Skeletal muscle cell (primary cell): ENCODE measurements around the gene IKZF3.
"Not testable (repeated sequence)": the region's sequence is repeated elsewhere in the genome, so short reads cannot be mapped to it uniquely, and the experiment has no call there.

Source experiments
- DNase-seq: peaks from one replicate; pipeline ENCODE4 v3.0.0-alpha.2; 2010; ENCODE audit warnings: low read depth
- H3K4me3 ChIP-seq: 2 replicates; pipeline ENCODE4 v1.5.1; 2011; ENCODE audit warnings: low read depth, mild to moderate bottlenecking, control low read depth, low read length, moderate library complexity

Gene IKZF3

GRCh38 chr17:39863918-39864746 lies at the start of gene IKZF3:
Gene IKZF3, minus strand, starts transcription at chr17:39864312. Its CDS starts 186 bp downstream, at chr17:39864126.
- DNase-seq = no peak
- H3K4me3 ChIP-seq = peak within 1 kb of the TSS; percentile 18

- H3K4me3 ChIP-seq = no peak overlapping the region
- no peak for DNase-seq
These were observed 44.8 kb upstream of the IKZF3 start for GRCh38 chr17:39908789-39909352.

GRCh38 chr17:39904990-39905288 lies 40.8 kb upstream of the IKZF3 start:
- no peak for DNase-seq
- no peak overlapping the region for H3K4me3 ChIP-seq

GRCh38 chr17:39903158-39903884 lies 39.2 kb upstream of the IKZF3 start:
- no peak overlapping the region for H3K4me3 ChIP-seq
- DNase-seq = peak; percentile 31

- DNase-seq, H3K4me3 ChIP-seq: not testable (repeated sequence)
These were observed 37.9 kb upstream of the IKZF3 start for GRCh38 chr17:39902027-39902426.

DNA sequence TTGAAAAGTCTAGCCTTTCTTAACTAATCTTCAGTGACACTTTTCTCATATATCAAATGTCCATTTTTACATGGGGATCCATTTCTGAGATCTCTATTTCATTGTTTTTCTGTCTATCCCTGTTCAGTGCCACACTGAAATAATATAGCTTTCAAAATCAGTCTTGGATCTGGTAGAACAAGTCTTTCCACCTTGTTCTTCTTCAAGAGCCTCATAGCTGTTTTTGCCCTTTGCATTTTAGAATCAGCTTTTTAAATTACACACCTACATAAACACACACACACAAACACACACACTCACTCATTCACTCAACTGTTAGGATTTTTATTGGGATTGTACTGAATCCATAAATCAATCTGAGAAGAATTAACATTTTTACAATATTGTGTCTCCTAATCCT lies 35.1 kb upstream of the IKZF3 start:
- no peak overlapping the region for H3K4me3 ChIP-seq
- DNase-seq = no peak

GRCh38 chr17:39898088-39898487 lies 34.0 kb upstream of the IKZF3 start:
- DNase-seq = no peak
- no peak overlapping the region for H3K4me3 ChIP-seq

DNA sequence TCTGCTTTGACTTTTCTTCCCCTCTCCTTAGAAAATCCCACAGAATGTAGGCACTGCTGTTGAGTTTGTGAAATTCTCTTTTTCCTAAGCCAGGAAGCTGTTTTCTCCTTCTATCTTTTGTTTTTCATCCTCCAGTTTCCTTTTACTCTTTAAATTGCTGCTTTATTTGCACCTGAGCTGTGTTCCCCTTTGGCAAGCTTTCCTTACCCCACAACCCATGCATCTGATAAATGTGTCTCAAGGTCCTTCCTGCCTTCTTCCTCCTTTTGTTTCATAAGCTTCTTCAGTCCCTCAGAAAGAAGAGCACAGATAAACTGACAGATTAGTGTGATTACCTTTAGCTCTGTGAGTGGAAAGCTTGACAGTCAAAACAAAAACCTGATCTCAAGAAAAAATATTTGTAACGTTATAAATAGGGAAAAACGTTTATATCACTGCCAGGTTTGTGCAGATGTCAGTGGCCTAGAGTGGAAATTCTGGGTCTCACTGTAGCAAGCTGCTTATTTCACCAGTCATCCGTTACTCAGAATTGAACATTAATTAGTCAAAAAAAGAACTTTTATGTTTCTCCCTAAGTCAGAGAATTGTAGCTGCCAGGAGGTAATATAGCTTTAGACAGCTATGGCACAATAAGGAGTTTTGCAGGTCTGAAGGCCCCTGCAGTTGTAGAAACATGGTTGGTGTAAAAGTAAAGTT lies 30.7 kb upstream of the IKZF3 start:
- no peak for DNase-seq
- no peak overlapping the region for H3K4me3 ChIP-seq

- no peak for DNase-seq
- H3K4me3 ChIP-seq = no peak overlapping the region
These were observed 25.1 kb upstream of the IKZF3 start for GRCh38 chr17:39889200-39889599.

DNA sequence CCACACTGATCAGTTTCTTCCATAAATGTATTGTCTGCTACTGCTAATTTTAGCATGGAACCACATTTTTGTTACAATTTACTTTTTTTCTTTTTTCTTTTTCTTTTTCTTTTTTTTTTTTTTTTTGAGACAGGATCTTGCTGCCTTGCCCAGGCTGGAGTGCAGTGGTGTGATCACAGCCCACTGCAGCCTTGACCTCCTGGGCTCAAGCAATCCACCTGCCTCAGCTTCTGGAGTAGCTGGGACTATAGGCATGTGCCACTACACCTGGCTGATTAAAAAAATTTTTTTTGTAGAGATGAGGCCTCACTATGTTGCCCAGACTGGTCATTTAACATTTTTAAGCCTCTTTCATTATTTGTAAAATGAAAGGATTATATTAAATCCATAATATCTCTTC lies 23.0 kb upstream of the IKZF3 start:
- DNase-seq = no peak
- H3K4me3 ChIP-seq = no peak overlapping the region

GRCh38 chr17:39886102-39886501 lies 22.0 kb upstream of the IKZF3 start:
- H3K4me3 ChIP-seq, DNase-seq: not testable (repeated sequence)

DNA sequence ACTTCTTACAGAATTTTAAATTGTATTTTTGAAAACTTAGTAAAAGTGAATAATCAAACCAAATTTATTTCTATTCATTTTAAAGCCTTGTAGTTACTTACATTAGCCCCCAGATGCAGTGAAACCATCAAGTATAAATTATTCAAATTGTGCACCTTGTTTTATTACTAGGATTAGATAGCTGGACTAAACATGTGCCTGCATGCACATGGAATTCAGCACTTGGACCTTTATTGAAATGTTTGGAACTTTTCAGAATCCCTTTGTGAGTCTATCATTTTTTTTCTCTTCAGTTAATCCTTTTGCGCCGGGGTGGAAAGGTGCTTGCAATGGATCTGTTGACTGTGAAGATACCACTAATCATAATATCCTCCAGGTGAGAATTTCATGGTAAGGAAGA lies 8.6 kb upstream of the IKZF3 start:
- peak; percentile 7 for DNase-seq
- no peak overlapping the region for H3K4me3 ChIP-seq

- DNase-seq = no peak
- no peak overlapping the region for H3K4me3 ChIP-seq
These were observed 7.7 kb upstream of the IKZF3 start for GRCh38 chr17:39871801-39872200.

- DNase-seq = no peak
These were observed 6.7 kb upstream of the IKZF3 start for GRCh38 chr17:39870776-39871175.

DNA sequence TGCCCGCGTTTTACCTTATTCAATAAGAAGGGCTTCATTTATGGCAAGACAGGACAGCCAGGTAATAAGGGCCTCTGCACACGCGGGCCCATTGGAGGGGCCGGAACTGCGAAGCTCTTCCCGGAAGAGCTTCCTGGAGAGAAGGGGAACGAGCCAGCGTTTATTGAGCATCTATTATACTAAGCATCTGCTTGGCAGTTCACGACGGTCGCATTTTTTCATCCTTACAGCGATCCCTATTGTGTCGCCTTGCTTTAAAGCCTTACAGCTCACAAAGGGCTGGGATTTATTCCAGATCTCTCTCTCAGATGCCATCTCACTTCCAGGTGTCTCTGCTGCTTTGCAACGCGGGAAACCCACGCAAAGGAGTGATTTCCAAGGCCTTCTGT lies 4.4 kb upstream of the IKZF3 start:
- no peak for DNase-seq

More at GRCh38 chr17:39870776-39871175, 6.7 kb upstream of the IKZF3 start:
- no peak overlapping the region for H3K4me3 ChIP-seq

DNA sequence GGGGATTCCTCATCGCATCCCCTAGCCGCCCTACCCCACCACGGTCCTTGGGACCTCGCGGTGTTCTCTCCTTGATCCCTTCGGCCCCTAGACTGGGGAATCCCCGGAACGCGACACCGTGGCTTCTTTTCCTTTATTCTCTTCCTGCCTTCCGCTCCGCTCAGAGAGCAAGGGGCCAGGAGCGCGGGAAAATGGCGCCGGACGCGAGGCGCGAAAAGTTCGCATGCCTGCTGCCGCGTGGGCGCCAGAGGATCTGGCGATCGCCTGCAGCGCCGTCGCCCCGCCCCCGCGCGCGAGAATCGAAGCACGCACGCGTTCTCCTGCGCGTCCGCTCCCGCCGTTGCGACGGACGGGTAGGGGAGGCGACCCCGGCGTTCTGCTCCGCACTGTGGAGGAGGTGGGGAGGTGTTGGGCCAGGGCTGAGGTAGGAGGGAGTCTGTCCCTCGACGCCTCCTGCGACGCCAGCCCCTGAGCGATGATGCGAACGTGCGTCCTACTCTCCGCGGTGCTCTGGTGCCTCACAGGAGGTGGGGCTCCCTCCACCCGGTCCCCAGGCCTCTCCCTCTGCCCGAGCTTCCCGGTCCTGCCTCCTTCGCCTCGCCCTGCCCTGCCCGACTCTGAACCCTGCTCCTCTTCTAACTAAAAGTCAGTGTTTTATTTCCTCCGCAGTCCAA lies 3.9 kb upstream of the IKZF3 start, which contains the start of gene ZPBP2:
ZPBP2 (plus strand) TSS at position 323 of the 674 bp plus-strand sequence; CDS start at position 476, 153 bp downstream.
- H3K4me3 ChIP-seq = no peak within 1 kb of the TSS
- no peak for DNase-seq

More for the DNA sequence above, 4.4 kb upstream of the IKZF3 start:
- H3K4me3 ChIP-seq = no peak overlapping the region

- no peak for DNase-seq
- H3K4me3 ChIP-seq = no peak overlapping the region
These were observed 3.2 kb upstream of the IKZF3 start for GRCh38 chr17:39867084-39867879.

DNA sequence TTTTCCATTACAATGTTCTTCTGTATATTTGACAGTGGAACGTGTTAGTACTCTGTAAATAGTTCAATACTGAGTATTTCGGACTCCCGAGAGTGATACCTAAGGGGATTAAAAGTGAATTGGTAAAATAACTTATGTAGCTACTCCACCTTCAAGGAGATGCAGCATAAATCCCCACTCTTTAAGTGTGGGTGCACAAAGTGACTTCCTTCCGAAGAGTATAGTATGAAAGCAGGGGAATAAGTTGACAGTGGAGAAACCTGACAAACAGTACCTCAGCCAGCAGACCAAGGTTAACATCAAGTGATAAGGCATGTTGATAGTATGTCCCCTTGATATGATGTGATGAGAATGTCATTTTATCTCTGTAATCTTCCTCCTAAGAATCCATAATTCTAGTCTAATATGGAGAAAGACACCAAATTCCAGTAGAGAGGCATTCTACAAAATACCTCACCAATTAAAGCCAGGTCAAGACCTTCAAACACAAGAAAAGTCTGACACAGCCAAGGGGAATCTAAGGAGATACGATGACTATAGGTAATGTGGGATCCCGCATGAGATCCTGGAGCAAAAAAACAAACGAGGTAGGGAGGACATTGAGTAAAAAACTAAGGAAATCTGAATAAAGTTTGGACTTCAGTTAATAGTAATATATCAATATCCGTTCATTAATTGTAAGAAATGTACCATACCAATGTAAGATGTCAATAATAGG lies 2.1 kb upstream of the IKZF3 start:
- no peak for DNase-seq
- H3K4me3 ChIP-seq = no peak overlapping the region
